ENCODE results near the gene UGT3A2. TPM values are rescaled to one million over a fixed set of nuclear protein-coding genes. Genes with fewer than 3 reads are reported as not detected.

UGT3A2 gene
- total and polyA plus RNA-seq, 12 donors, result 0.08 to 1.7 (median 0.20) TPM; not detected in 4

DNA sequence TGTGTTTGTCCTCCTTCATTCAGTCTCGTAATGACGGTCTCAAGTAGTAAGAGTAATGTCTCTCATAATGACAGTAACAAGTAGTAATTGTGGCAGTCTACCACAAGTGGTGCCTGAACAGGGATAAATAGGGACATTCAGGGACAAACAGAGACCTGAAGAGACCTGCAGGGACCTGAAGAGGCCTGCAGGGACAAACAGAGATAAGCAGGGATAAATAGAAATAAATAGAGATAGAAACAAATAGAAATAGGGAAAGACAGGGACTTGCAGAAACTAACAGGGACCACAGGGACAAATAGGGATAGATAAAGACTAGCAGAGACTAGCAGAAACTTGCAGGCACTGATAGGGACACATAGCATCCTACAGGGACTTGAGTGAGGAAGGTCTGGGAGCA lies 7.9 kb downstream of the UGT3A2 start:
- no peaks in the 10 kb centered on the region for H3K4me1 ChIP-seq (replicated peaks in 1 of 2)
- no peak overlapping the region for H3K27ac ChIP-seq
- no peak overlapping the region for H3K4me3 ChIP-seq
- no peaks in the 10 kb centered on the region for H3K9me3 ChIP-seq (replicated peaks in 1 of 3)
- intact Hi-C loops (cut with DNase I), result no loop called here
- 76 to 90% (median 87%) methylated on average over 2 of the region's 2 CpGs for WGBS, 4 donors
- H3K27me3 ChIP-seq, result no peaks in the 10 kb centered on the region
- H3K36me3 ChIP-seq (replicated peaks in 1 of 2), result no peaks in the 10 kb centered on the region
- TF ChIP-seq, protein P1, sequence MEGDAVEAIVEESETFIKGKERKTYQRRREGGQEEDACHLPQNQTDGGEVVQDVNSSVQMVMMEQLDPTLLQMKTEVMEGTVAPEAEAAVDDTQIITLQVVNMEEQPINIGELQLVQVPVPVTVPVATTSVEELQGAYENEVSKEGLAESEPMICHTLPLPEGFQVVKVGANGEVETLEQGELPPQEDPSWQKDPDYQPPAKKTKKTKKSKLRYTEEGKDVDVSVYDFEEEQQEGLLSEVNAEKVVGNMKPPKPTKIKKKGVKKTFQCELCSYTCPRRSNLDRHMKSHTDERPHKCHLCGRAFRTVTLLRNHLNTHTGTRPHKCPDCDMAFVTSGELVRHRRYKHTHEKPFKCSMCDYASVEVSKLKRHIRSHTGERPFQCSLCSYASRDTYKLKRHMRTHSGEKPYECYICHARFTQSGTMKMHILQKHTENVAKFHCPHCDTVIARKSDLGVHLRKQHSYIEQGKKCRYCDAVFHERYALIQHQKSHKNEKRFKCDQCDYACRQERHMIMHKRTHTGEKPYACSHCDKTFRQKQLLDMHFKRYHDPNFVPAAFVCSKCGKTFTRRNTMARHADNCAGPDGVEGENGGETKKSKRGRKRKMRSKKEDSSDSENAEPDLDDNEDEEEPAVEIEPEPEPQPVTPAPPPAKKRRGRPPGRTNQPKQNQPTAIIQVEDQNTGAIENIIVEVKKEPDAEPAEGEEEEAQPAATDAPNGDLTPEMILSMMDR (IDR thresholded peaks at IDR 0.05), result no peak
- TF ChIP-seq POLR2A (IDR thresholded peaks at IDR 0.05), result no peak
- DNase-seq, result no peak

DNA sequence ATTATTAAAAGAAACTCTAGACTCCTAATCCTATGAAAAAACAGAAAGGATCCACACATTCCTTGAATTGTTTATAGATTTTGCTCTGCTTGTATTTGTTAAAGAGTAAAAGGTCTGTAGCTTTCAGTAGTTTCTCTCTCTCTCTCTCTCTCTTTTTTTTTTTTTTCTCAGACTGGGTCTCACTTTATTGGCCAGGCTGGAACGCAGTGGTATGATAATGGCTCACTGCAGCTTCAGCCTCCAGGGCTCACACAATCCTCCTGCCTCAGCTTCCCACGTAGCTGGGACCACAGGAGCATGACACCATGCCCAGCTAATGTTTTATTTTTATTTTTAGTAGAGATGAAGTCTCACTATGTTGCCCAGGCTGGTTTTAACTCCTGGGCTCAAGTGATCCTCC lies 9.3 kb downstream of the UGT3A2 start:
- Histone ChIP-seq H3K4me3 (no peak overlapping the region), H3K4me1 (replicated peaks in 1 of 2) (no peaks in the 10 kb centered on the region), H3K27me3 (no peaks in the 10 kb centered on the region), H3K27ac (no peak overlapping the region), H3K36me3 (replicated peaks in 1 of 2) (no peaks in the 10 kb centered on the region), H3K9me3 (replicated peaks in 1 of 3) (no peaks in the 10 kb centered on the region)
- WGBS, 4 donors, result 66 to 82% (median 79%) methylated on average over 2 of the region's 2 CpGs
- TF ChIP-seq, protein P1 (IDR thresholded peaks at IDR 0.05), result no peak
- TF ChIP-seq POLR2A (IDR thresholded peaks at IDR 0.05), result no peak
- DNase-seq, result no peak
- intact Hi-C loops (cut with DNase I), result no loop called here

DNA sequence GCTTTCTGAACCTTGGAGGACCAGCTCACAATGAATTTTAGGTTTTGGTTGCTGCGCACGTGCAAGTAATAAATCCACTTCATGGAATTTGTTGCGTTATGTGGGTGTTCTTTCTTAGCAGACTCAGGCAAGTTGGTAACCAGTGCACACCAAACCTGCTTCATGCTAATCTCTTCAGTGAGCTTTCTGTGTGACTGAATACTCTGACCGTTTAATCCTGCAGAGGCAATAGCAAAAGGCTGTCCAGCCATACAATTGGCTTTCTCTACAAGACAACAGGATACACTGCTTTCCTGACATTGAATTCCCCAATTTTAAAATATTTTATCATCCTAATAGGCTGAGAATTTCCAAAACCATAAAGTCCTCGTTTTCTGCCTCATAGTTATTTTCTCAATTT lies 10.3 kb downstream of the UGT3A2 start:
- Histone ChIP-seq H3K27me3 (no peaks in the 10 kb centered on the region), H3K4me1 (replicated peaks in 1 of 2) (no peaks in the 10 kb centered on the region), H3K27ac (no peak overlapping the region), H3K36me3 (replicated peaks in 1 of 2) (no peaks in the 10 kb centered on the region), H3K4me3 (no peak overlapping the region), H3K9me3 (replicated peaks in 1 of 3) (no peaks in the 10 kb centered on the region)
- no peak for DNase-seq
- 47 to 71% (median 60%) methylated on average over 4 to 5 of the region's 5 CpGs for WGBS, 4 donors
- no peak for TF ChIP-seq POLR2A (IDR thresholded peaks at IDR 0.05)
- TF ChIP-seq, protein P1 (IDR thresholded peaks at IDR 0.05), result no peak
- intact Hi-C loops (cut with DNase I), result no loop called here

DNA sequence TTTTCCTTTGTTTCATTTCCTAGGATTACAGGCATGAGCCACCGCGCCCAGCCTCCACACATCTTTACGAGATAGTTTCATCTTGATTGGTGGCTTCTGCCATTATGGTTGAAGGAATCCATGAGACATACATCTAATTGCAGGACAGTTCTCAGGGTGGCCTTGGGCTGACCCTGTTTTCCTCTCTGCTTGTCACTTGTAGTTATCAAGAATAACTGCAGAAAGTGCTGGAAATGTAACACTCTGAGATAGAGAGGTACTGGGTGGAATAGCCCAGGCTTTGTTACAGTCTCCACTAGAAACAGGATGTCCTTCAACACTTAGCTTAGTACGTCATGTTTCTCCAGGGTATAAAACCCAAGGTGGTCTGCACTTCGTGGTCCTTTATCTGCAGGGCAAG lies 10.7 kb downstream of the UGT3A2 start:
- H3K36me3 ChIP-seq (replicated peaks in 1 of 2), result no peaks in the 10 kb centered on the region
- no peak overlapping the region for H3K27ac ChIP-seq
- no peaks in the 10 kb centered on the region for H3K9me3 ChIP-seq (replicated peaks in 1 of 3)
- no peaks in the 10 kb centered on the region for H3K4me1 ChIP-seq (replicated peaks in 1 of 2)
- TF ChIP-seq POLR2A (IDR thresholded peaks at IDR 0.05), result no peak
- TF ChIP-seq, protein P1 (IDR thresholded peaks at IDR 0.05), result no peak
- intact Hi-C loops (cut with DNase I), result no loop called here
- no peak for DNase-seq
- H3K4me3 ChIP-seq, result no peak overlapping the region
- WGBS, 4 donors, result 62 to 67% (median 65%) methylated on average over 5 of the region's 5 CpGs
- H3K27me3 ChIP-seq, result no peaks in the 10 kb centered on the region
